Medulla oblongata (tissue), 1 donor: Measurements from ENCODE around the gene ATP8A2.
"Not testable (repeated sequence)": the region's sequence is repeated elsewhere in the genome, so short reads cannot be mapped to it uniquely, and the experiment has no call there.

Source experiments
- DNase-seq: peaks from one replicate; pipeline ENCODE4 v3.0.0-alpha.2; 2015; ENCODE audit errors: extremely low spot score

Gene ATP8A2

GRCh38 chr13:25802579-25802978, 430.8 kb downstream of the ATP8A2 start:
- DNase-seq: no peak

- no peak for DNase-seq
Measured at GRCh38 chr13:25803641-25804040, 431.9 kb downstream of the ATP8A2 start.

GRCh38 chr13:25806264-25806974, 434.6 kb downstream of the ATP8A2 start:
- no peak for DNase-seq

GRCh38 chr13:25807562-25807961, 435.8 kb downstream of the ATP8A2 start:
- no peak for DNase-seq

GRCh38 chr13:25811506-25811905, 439.7 kb downstream of the ATP8A2 start:
- DNase-seq: no peak

GRCh38 chr13:25816239-25816638, 444.5 kb downstream of the ATP8A2 start:
- no peak for DNase-seq

- DNase-seq: peak; percentile 36
Measured at GRCh38 chr13:25819856-25820530, 448.2 kb downstream of the ATP8A2 start.

- no peak for DNase-seq
Measured at GRCh38 chr13:25821776-25822175, 450.0 kb downstream of the ATP8A2 start.

- DNase-seq: not testable (repeated sequence)
Measured at GRCh38 chr13:25827221-25827620, 455.4 kb downstream of the ATP8A2 start.

GRCh38 chr13:25827831-25828465, 456.2 kb downstream of the ATP8A2 start:
- no peak for DNase-seq

- no peak for DNase-seq
Measured at GRCh38 chr13:25833761-25834160, 462.0 kb downstream of the ATP8A2 start.

GRCh38 chr13:25836574-25837336, 465.0 kb downstream of the ATP8A2 start:
- no peak for DNase-seq

GRCh38 chr13:25839371-25839770, 467.6 kb downstream of the ATP8A2 start:
- DNase-seq: no peak

- no peak for DNase-seq
Measured at GRCh38 chr13:25840261-25840660, 468.5 kb downstream of the ATP8A2 start.

GRCh38 chr13:25840931-25841330, 469.2 kb downstream of the ATP8A2 start:
- DNase-seq: no peak

GRCh38 chr13:25843692-25844091, 471.9 kb downstream of the ATP8A2 start:
- no peak for DNase-seq

- DNase-seq: no peak
Measured at GRCh38 chr13:25844559-25845434, 473.0 kb downstream of the ATP8A2 start.

- DNase-seq: no peak
Measured at GRCh38 chr13:25846222-25846984, 474.6 kb downstream of the ATP8A2 start.

- no peak for DNase-seq
Measured at GRCh38 chr13:25847145-25847544, 475.4 kb downstream of the ATP8A2 start.
